SK-N-SH treated with all-trans-retinoic acid at 6 μM for 48 hours (cell line): Measurements from ENCODE around the gene MPP3.

Source experiments
- ATAC-seq: fragments of 200-7000 bp; cut with Tn5 transposase; 3 replicates; pipeline ENCODE4 v1.9.1; 2020; ENCODE audit warnings: mild to moderate bottlenecking, moderate library complexity
- ARNTL ChIP-seq: fragments of 450-650 bp; formaldehyde crosslinking; IDR thresholded peaks from 2 replicates; pipeline ENCODE4 v1.5.0; 2020; ENCODE audit warnings: low read depth, mild to moderate bottlenecking, moderate library complexity, borderline replicate concordance
- BACH2 ChIP-seq: fragments of 250-450 bp; sonication (Bioruptor Pico); IDR thresholded peaks from 2 replicates; pipeline ENCODE4 v1.9.0; 2021; ENCODE audit warnings: mild to moderate bottlenecking, borderline replicate concordance
- CSDC2 ChIP-seq: fragments of 250-450 bp; sonication (Bioruptor Pico); IDR thresholded peaks from 2 replicates; pipeline ENCODE4 v1.5.0; 2020; ENCODE audit warnings: mild to moderate bottlenecking, moderate library complexity
- CSRNP3 ChIP-seq: fragments of 250-450 bp; sonication (Bioruptor Pico); IDR thresholded peaks from 2 replicates; pipeline ENCODE4 v1.5.1; 2021; ENCODE audit warnings: mild to moderate bottlenecking, moderate library complexity
- ESRRG ChIP-seq: fragments of 250-450 bp; sonication (Bioruptor Pico); IDR thresholded peaks from 2 replicates; pipeline ENCODE4 v1.6.1; 2021; ENCODE audit warnings: mild to moderate bottlenecking
- GLIS3 ChIP-seq: fragments of 250-450 bp; sonication (Bioruptor Pico); IDR thresholded peaks from 2 replicates; pipeline ENCODE4 v1.5.0; 2020; ENCODE audit warnings: mild to moderate bottlenecking, moderate library complexity
- ISL1 ChIP-seq: fragments of 250-450 bp; sonication (Bioruptor Pico); IDR thresholded peaks from 2 replicates; pipeline ENCODE4 v2.1.2; 2022; ENCODE audit warnings: mild to moderate bottlenecking, moderate library complexity
- PPARA ChIP-seq: fragments of 250-450 bp; sonication (Bioruptor Pico); IDR thresholded peaks from 2 replicates; pipeline ENCODE4 v1.5.0; 2020; ENCODE audit warnings: mild to moderate bottlenecking, borderline replicate concordance
- RARB ChIP-seq: fragments of 250-450 bp; sonication (Bioruptor Pico); IDR thresholded peaks from 2 replicates; pipeline ENCODE4 v1.8.0; 2021; ENCODE audit warnings: mild to moderate bottlenecking, moderate library complexity
- SNAI2 ChIP-seq: fragments of 250-450 bp; sonication (Bioruptor Pico); IDR thresholded peaks from 2 replicates; pipeline ENCODE4 v1.5.0; 2020; ENCODE audit warnings: mild to moderate bottlenecking, moderate library complexity
- TCF4 ChIP-seq: fragments of 250-450 bp; sonication (Bioruptor Pico); IDR thresholded peaks from 2 replicates; pipeline ENCODE4 v1.8.0; 2021; ENCODE audit warnings: mild to moderate bottlenecking, moderate library complexity, borderline replicate concordance
- TSHZ2 ChIP-seq: fragments of 250-450 bp; sonication (Bioruptor Pico); IDR thresholded peaks from 2 replicates; pipeline ENCODE4 v1.5.0; 2020; ENCODE audit warnings: mild to moderate bottlenecking, moderate library complexity
- ZC3H10 ChIP-seq: fragments of 250-450 bp; sonication (Bioruptor Pico); IDR thresholded peaks from 2 replicates; pipeline ENCODE4 v1.5.1; 2021; ENCODE audit warnings: mild to moderate bottlenecking, moderate library complexity
- ZFP3 ChIP-seq: fragments of 250-450 bp; sonication (Bioruptor Pico); IDR thresholded peaks from 2 replicates; pipeline ENCODE4 v1.5.0; 2020; ENCODE audit warnings: mild to moderate bottlenecking, moderate library complexity
- ZFP30 ChIP-seq: fragments of 450-650 bp; formaldehyde crosslinking; IDR thresholded peaks from 2 replicates; pipeline ENCODE4 v1.5.0; 2022; ENCODE audit warnings: mild to moderate bottlenecking, moderate library complexity
- ZNF565 ChIP-seq: fragments of 450-650 bp; formaldehyde crosslinking; conservative IDR thresholded peaks from 2 replicates; pipeline ENCODE4 v1.5.0; 2020; ENCODE audit warnings: low read depth, mild to moderate bottlenecking, moderate library complexity
- ZNF8 ChIP-seq: fragments of 450-650 bp; formaldehyde crosslinking; IDR thresholded peaks from 2 replicates; pipeline ENCODE4 v1.5.0; 2020; ENCODE audit warnings: mild to moderate bottlenecking, moderate library complexity
- TF ChIP-seq, protein P1 (sequence below): fragments of 250-450 bp; sonication (Bioruptor Pico); IDR thresholded peaks from 2 replicates; pipeline ENCODE4 v1.8.0; 2020; ENCODE audit warnings: mild to moderate bottlenecking, moderate library complexity, borderline replicate concordance
- TF ChIP-seq, protein P2 (sequence below): fragments of 250-450 bp; sonication (Bioruptor Pico); IDR thresholded peaks from 2 replicates; pipeline ENCODE4 v1.8.0; 2021; ENCODE audit warnings: low read depth, mild to moderate bottlenecking, moderate library complexity, borderline replicate concordance
- TF ChIP-seq, protein P3 (sequence below): fragments of 250-450 bp; sonication (Bioruptor Pico); IDR thresholded peaks from 2 replicates; pipeline ENCODE4 v1.5.1; 2020; ENCODE audit warnings: low read depth, mild to moderate bottlenecking, moderate library complexity

MPP3 gene

DNA sequence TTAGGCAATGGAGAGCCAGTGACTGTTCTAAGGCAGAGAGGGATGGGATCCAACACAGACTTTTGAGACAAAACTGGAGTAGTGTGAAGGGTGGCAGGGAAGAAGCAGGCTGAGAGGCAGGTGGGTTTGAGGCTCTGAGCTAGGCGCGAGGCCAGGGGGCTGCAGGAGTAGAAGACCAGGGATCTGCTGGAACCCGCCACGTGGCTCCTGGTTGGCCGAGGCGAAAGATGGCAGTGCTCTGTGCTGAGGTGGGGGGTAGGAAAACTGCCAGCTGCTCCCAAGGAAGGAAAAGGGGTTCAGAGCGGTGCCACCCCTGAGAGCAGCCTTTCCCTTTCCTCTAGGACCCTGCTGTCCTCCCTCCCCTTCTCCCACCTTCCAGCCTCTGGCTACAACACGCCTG is 19.6 kb upstream of the MPP3 start:
- TF ChIP-seq CSDC2 (CRISPR knock-in tag) (no peak), SNAI2 (CRISPR knock-in tag) (no peak), ZNF565 (CRISPR knock-in tag) (no peak), ISL1 (CRISPR knock-in tag) (no peak), ZC3H10 (CRISPR knock-in tag) (no peak), ARNTL (CRISPR knock-in tag) (no peak), ZNF8 (CRISPR knock-in tag) (no peak), TSHZ2 (CRISPR knock-in tag) (no peak), BACH2 (CRISPR knock-in tag) (no peak), ZFP30 (CRISPR knock-in tag) (no peak), PPARA (CRISPR knock-in tag) (no peak), CSRNP3 (CRISPR knock-in tag) (no peak)
- TF ChIP-seq, protein P1, sequence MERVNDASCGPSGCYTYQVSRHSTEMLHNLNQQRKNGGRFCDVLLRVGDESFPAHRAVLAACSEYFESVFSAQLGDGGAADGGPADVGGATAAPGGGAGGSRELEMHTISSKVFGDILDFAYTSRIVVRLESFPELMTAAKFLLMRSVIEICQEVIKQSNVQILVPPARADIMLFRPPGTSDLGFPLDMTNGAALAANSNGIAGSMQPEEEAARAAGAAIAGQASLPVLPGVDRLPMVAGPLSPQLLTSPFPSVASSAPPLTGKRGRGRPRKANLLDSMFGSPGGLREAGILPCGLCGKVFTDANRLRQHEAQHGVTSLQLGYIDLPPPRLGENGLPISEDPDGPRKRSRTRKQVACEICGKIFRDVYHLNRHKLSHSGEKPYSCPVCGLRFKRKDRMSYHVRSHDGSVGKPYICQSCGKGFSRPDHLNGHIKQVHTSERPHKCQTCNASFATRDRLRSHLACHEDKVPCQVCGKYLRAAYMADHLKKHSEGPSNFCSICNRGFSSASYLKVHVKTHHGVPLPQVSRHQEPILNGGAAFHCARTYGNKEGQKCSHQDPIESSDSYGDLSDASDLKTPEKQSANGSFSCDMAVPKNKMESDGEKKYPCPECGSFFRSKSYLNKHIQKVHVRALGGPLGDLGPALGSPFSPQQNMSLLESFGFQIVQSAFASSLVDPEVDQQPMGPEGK (CRISPR knock-in tag) = no peak
- TF ChIP-seq, protein P2, sequence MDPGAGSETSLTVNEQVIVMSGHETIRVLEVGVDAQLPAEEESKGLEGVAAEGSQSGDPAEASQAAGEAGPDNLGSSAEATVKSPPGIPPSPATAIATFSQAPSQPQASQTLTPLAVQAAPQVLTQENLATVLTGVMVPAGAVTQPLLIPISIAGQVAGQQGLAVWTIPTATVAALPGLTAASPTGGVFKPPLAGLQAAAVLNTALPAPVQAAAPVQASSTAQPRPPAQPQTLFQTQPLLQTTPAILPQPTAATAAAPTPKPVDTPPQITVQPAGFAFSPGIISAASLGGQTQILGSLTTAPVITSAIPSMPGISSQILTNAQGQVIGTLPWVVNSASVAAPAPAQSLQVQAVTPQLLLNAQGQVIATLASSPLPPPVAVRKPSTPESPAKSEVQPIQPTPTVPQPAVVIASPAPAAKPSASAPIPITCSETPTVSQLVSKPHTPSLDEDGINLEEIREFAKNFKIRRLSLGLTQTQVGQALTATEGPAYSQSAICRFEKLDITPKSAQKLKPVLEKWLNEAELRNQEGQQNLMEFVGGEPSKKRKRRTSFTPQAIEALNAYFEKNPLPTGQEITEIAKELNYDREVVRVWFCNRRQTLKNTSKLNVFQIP (CRISPR knock-in tag) = no peak
- TF ChIP-seq, protein P3, sequence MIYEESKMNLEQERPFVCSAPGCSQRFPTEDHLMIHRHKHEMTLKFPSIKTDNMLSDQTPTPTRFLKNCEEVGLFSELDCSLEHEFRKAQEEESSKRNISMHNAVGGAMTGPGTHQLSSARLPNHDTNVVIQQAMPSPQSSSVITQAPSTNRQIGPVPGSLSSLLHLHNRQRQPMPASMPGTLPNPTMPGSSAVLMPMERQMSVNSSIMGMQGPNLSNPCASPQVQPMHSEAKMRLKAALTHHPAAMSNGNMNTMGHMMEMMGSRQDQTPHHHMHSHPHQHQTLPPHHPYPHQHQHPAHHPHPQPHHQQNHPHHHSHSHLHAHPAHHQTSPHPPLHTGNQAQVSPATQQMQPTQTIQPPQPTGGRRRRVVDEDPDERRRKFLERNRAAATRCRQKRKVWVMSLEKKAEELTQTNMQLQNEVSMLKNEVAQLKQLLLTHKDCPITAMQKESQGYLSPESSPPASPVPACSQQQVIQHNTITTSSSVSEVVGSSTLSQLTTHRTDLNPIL (CRISPR knock-in tag) = no peak
- ATAC-seq = no peak

DNA sequence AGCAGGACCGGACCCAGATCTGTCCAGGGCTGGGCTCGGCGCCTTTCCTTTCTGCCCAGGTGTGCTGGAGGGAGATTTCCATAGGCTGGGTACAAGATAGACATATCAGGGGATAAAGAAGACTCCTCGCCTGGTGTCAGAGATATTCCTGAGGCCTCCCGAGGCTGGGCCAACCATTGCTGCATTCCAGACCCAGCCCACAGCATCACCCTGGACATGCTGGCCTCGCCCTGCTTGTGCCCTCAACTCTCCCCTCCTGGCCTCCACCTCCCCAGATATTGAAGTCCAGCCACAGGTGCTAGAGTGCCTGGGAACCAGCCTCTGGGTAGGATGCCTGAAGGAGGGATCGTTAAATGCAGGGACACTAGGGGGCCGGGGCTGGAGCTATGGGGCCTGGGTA is 16.2 kb upstream of the MPP3 start:
- TF ChIP-seq ESRRG (CRISPR knock-in tag) = no peak
- no peak for TF ChIP-seq ZNF565 (CRISPR knock-in tag)
- no peak for TF ChIP-seq TSHZ2 (CRISPR knock-in tag)
- no peak for TF ChIP-seq TCF4
- ATAC-seq = no peak

- no peak for ATAC-seq
- TF ChIP-seq ZNF565 (CRISPR knock-in tag) = no peak
- no peak for TF ChIP-seq SNAI2 (CRISPR knock-in tag)
- TF ChIP-seq, protein P2 (CRISPR knock-in tag) = no peak
- no peak for TF ChIP-seq ISL1 (CRISPR knock-in tag)
- no peak for TF ChIP-seq PPARA (CRISPR knock-in tag)
- no peak for TF ChIP-seq CSRNP3 (CRISPR knock-in tag)
- TF ChIP-seq BACH2 (CRISPR knock-in tag) = no peak
- no peak for TF ChIP-seq RARB (CRISPR knock-in tag)
- no peak for TF ChIP-seq GLIS3 (CRISPR knock-in tag)
- no peak for TF ChIP-seq ZFP3 (CRISPR knock-in tag)
- TF ChIP-seq ARNTL (CRISPR knock-in tag) = no peak
- no peak for TF ChIP-seq ZC3H10 (CRISPR knock-in tag)
These were observed 15.7 kb upstream of the MPP3 start for GRCh38 chr17:43848601-43849000.
